HepG2 (cell line): ENCODE measurements around the gene LIPN. TPM values are rescaled to one million over a fixed set of nuclear protein-coding genes. Genes with fewer than 3 reads are reported as not detected.

Source experiments
- ATAC-seq: fragments of 200-7000 bp; cut with Tn5 transposase; 3 replicates; pipeline ENCODE4 v1.9.1; 2020; ENCODE audit warnings: mild to moderate bottlenecking, moderate library complexity
- BruUV-seq: library from RNA; stranded (reverse); fragments of 400-500 nt; replicated peaks from 2 replicates; lab custom pipeline; 2021; lab: Mats Ljungman, UMichigan
- CTCF ChIA-PET: fragments of 300-600 bp; formaldehyde crosslinking; extraction: SDS; loops from one replicate; lab custom pipeline; 2021; ENCODE audit warnings: low total read pairs, inconsistent platforms, low intra/inter-chr PET ratio; lab: Yijun Ruan, JAX
- POLR2A ChIA-PET: fragments of 350-600 bp; sonication (Branson Sonifier 250); formaldehyde crosslinking; loops from one replicate; lab custom pipeline; 2020; ENCODE audit warnings: antibody characterized with exemption, inconsistent platforms; lab: Yijun Ruan, JAX
- DNase-seq: peaks from one replicate; pipeline ENCODE4 v3.0.0-alpha.2; 2015; ENCODE audit warnings: low spot score
- FAIRE-seq: peaks from 3 replicates; lab custom pipeline; 2011; peaks lifted over from hg19 to GRCh38; lab: Jason Lieb, UNC
- H2AFZ ChIP-seq: one replicate; pipeline ENCODE4 v1.6.1; 2011; ENCODE audit warnings: low read length, inconsistent platforms
- H3K27ac ChIP-seq: fragments of 300-600 bp; 3 replicates; pipeline ENCODE4 v1.8.0; 2011; ENCODE audit warnings: mixed run types, mild to moderate bottlenecking, mixed read lengths, low read length, inconsistent platforms; ENCODE audit not compliant: insufficient read depth; ENCODE audit errors: extremely low read length
- H3K27me3 ChIP-seq, 2 experiments: fragments of 200-600 bp in 1 of 2; 2 replicates in 1 of 2; 3 replicates in 1 of 2; pipeline versions ENCODE4 v1.6.0 to v1.8.0; 2011; ENCODE audit warnings: low read length in 2 of 2, mild to moderate bottlenecking in 2 of 2, moderate library complexity in 2 of 2, inconsistent platforms in 1 of 2; ENCODE audit not compliant: insufficient read depth in 2 of 2, control insufficient read depth in 1 of 2
- H3K36me3 ChIP-seq, 2 experiments: fragments of 200-600 bp in 1 of 2; replicated peaks in 1 of 2; 2 replicates in 1 of 2; 3 replicates in 1 of 2; pipeline versions ENCODE4 v1.5.1 to v1.8.0; 2011; ENCODE audit warnings: low read length in 2 of 2, inconsistent platforms in 1 of 2; ENCODE audit not compliant: insufficient read depth in 2 of 2, control insufficient read depth in 1 of 2
- H3K4me1 ChIP-seq: 2 replicates; pipeline ENCODE4 v1.5.1; 2012; ENCODE audit warnings: low read length, inconsistent platforms; ENCODE audit not compliant: insufficient read depth
- H3K4me2 ChIP-seq: 2 replicates; pipeline ENCODE4 v1.6.0; 2011; ENCODE audit warnings: low read depth, low read length, inconsistent platforms
- H3K4me3 ChIP-seq, 3 experiments: fragments of 200-600 bp in 1 of 3; sonication (generic), shearing (Covaris generic) in 1 of 3; replicated peaks in 1 of 3; 2 replicates each; pipeline ENCODE4 v1.5.1; 2011 to 2016; ENCODE audit warnings: low read length in 3 of 3, inconsistent platforms in 2 of 3, low read depth in 2 of 3, mild to moderate bottlenecking in 2 of 3, control low read depth in 1 of 3, mixed read lengths in 1 of 3; ENCODE audit not compliant: insufficient read depth in 1 of 3
- H3K79me2 ChIP-seq: one replicate; pipeline ENCODE4 v1.6.1; 2011; ENCODE audit warnings: low read length, inconsistent platforms; ENCODE audit not compliant: insufficient read depth
- H3K9ac ChIP-seq: 2 replicates; pipeline ENCODE4 v1.6.0; 2011; ENCODE audit warnings: mild to moderate bottlenecking, low read depth, low read length, inconsistent platforms; ENCODE audit not compliant: insufficient read depth
- H3K9me3 ChIP-seq: 2 replicates; pipeline ENCODE4 v1.5.1; 2012; ENCODE audit warnings: mild to moderate bottlenecking, low read length
- H4K20me1 ChIP-seq: 2 replicates; pipeline ENCODE4 v1.6.0; 2011; ENCODE audit warnings: inconsistent platforms, mild to moderate bottlenecking, low read length, moderate library complexity; ENCODE audit not compliant: insufficient read depth
- ATF7-NPFF ChIP-seq: sonication (generic); formaldehyde crosslinking; IDR thresholded peaks from 2 replicates; pipeline ENCODE4 v1.8.1; 2023; ENCODE audit warnings: mild to moderate bottlenecking, low read depth, missing genetic modification reagents, moderate library complexity
- STAG1 ChIP-seq: sonication (generic); formaldehyde crosslinking; IDR thresholded peaks from 2 replicates; pipeline ENCODE4 v1.4.0; 2020; ENCODE audit warnings: missing genetic modification reagents
- XRCC5 ChIP-seq: fragments of 200-400 bp; formaldehyde crosslinking; optimal IDR thresholded peaks from 2 replicates; pipeline ENCODE3; 2017; ENCODE audit warnings: mild to moderate bottlenecking, low read length
- ZBTB1 ChIP-seq: sonication (generic); formaldehyde crosslinking; IDR thresholded peaks from 2 replicates; pipeline ENCODE4 v1.4.0; 2020; ENCODE audit warnings: missing genetic modification reagents, borderline replicate concordance
- WGBS: methylation state at CpG from one replicate; pipeline ENCODE4 v1.1.6; 2017; ENCODE audit warnings: low lambda C conversion rate; 5-methylcytosine and 5-hydroxymethylcytosine counted together
- in situ Hi-C: cut with HindIII; loops from 2 replicates; pipeline ENCODE4 v1.10.0; 2017; ENCODE audit warnings: low pct_unique_long_range_greater_than_20kb; ENCODE audit not compliant: extremely low pct_ligation_motif_present
- intact Hi-C: fragments of 100-400 bp; cut with micrococcal nuclease; formaldehyde crosslinking; loops from one replicate; pipeline ENCODE4 v1.10.0; 2022; ENCODE audit not compliant: unreplicated experiment
- polyA plus RNA-seq, 8 experiments: library from polyadenylated mRNA; depleted of rRNA in 3 of 8; stranded (reverse) in 7 of 8; unstranded in 1 of 8; fragments of >200 nt; fragmentation: Illumina TruSeq in 4 of 8; extraction: Trizol in 4 of 8; gene quantifications; 2 replicates each; pipeline versions ENCODE4 v1.2.1 to v1.2.3, GENCODE V29; 2011 to 2016; ENCODE audit warnings: low read depth in 4 of 8, missing spikeins in 1 of 8, mixed read lengths in 1 of 8; ENCODE audit not compliant: insufficient read depth in 1 of 8
- total RNA-seq, 5 experiments: library from RNA; depleted of rRNA; stranded (reverse); fragments of >200 nt; fragmentation: Illumina TruSeq; extraction: Trizol; gene quantifications; 2 replicates each; pipeline ENCODE4 v1.2.3, GENCODE V29; 2016; ENCODE audit warnings: low read depth in 1 of 5
- TF ChIP-seq, protein P1 (sequence below): IDR thresholded peaks from 2 replicates; pipeline ENCODE4 v1.6.1; 2016; ENCODE audit warnings: low read depth, borderline replicate concordance
- TF ChIP-seq, protein P2 (sequence below): sonication (generic); formaldehyde crosslinking; IDR thresholded peaks from 2 replicates; pipeline ENCODE4 v1.5.0; 2020; ENCODE audit warnings: mild to moderate bottlenecking, missing genetic modification reagents, moderate library complexity

Gene LIPN
- total and polyA plus RNA-seq, 2 of the 13 experiments (the other 11 are each of a cell fraction or from before 2014, with no cell fraction given): not detected

DNA sequence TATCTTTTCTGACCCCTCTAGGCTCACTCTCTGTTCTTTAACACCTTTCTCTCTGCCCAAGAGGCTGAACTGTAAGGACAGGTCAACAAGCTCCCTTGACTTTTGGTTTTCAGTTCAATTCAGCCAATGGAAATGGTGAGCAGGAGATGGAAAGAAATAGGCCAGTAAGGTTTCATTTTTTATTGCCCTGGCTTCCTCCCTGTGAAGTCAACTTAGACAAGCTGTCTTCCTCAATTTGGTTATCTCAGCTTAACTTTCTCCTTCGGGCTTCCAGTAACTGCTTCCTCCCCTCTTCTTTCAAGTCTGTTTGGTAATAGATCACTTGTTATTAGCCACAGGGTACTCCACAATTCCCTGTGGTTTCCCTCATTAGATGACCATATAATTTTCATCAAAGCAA is 34.0 kb upstream of the LIPN start (continued):
- TF ChIP-seq ZBTB1 (CRISPR knock-in tag) (no peak), ATF7-NPFF (CRISPR knock-in tag) (no peak)
- TF ChIP-seq, all 625 proteins: peak for 0

DNA sequence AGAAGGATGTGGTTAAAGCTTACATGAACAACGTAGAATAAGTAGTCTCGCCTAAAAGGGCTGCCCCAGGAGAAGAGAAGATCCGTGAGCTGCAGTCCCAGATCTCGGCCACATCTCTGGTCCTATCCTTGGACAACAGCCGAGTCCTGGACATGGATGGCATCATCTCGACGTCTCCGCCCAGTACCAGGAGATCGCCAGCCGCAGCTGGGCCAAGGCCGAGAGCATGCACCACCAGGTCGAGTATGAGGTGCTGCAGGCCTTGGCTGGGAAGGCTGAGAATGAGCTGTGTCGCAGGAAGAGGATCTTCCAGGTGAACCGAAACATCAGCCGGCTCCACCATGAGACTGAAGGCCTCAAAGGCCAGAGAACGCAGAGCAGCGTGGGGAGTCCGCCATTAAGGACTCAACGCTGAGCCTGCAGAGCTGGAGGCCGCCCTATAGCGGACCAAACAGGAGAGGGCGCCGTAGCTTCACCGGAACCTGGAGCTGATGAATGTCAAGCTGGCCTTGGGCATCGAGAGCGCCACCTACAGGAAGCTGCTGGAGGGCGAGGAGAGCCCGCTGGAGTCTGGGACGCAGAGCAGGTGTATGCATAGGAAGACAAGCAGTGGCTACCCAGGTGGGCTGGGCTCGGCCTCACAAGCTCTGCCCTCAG is 31.6 kb upstream of the LIPN start:
- BruUV-seq: no TSS peak
- H3K9ac ChIP-seq: no peak overlapping the region
- H3K4me3 ChIP-seq: no peak overlapping the region
- peak; percentile 34 for TF ChIP-seq XRCC5
- TF ChIP-seq, protein P1, sequence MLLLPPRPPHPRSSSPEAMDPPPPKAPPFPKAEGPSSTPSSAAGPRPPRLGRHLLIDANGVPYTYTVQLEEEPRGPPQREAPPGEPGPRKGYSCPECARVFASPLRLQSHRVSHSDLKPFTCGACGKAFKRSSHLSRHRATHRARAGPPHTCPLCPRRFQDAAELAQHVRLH (CRISPR knock-in tag): no peak
- TF ChIP-seq, protein P2, sequence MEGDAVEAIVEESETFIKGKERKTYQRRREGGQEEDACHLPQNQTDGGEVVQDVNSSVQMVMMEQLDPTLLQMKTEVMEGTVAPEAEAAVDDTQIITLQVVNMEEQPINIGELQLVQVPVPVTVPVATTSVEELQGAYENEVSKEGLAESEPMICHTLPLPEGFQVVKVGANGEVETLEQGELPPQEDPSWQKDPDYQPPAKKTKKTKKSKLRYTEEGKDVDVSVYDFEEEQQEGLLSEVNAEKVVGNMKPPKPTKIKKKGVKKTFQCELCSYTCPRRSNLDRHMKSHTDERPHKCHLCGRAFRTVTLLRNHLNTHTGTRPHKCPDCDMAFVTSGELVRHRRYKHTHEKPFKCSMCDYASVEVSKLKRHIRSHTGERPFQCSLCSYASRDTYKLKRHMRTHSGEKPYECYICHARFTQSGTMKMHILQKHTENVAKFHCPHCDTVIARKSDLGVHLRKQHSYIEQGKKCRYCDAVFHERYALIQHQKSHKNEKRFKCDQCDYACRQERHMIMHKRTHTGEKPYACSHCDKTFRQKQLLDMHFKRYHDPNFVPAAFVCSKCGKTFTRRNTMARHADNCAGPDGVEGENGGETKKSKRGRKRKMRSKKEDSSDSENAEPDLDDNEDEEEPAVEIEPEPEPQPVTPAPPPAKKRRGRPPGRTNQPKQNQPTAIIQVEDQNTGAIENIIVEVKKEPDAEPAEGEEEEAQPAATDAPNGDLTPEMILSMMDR (CRISPR knock-in tag): peak; percentile 64
- peak; percentile 30; the same call in 1 of the 2 replicates for TF ChIP-seq STAG1
- intact Hi-C loops (no loop called here), in situ Hi-C loops (no loop called here)
- no peaks in the 10 kb centered on the region for H3K9me3 ChIP-seq
- no peaks in the 10 kb centered on the region for H3K4me1 ChIP-seq
- ATAC-seq (peak; percentile 86), FAIRE-seq (no peak), DNase-seq (peak; percentile 17)
- H3K79me2 ChIP-seq: no peaks in the 10 kb centered on the region
- no peaks in the 10 kb centered on the region for H3K36me3 ChIP-seq
- H3K27ac ChIP-seq: no peak overlapping the region
- H2AFZ ChIP-seq: no peak overlapping the region
- CTCF ChIA-PET: no interaction called here
- POLR2A ChIA-PET: no interaction called here
- H4K20me1 ChIP-seq: no peaks in the 10 kb centered on the region
- H3K4me2 ChIP-seq: no peak overlapping the region
- H3K27me3 ChIP-seq: no peaks in the 10 kb centered on the region
- 63% methylated on average over 12 of the region's 30 CpGs for WGBS
